Uterus (tissue), 4 donors: Measurements from ENCODE around the gene PBX2. TPM values are rescaled to one million over a fixed set of nuclear protein-coding genes. Genes with fewer than 3 reads are reported as not detected.

ENCODE experiments used
- DNase-seq, 2 donors: peaks; one replicate each; pipeline ENCODE4 v3.0.0-alpha.2; 2019 to 2020
- H3K27ac ChIP-seq, 2 donors: fragments of 200-600 bp; sonication (generic); 1 replicate in 1 of 2; 2 replicates in 1 of 2; pipeline ENCODE4 v1.5.1; 2016 to 2018
- H3K27me3 ChIP-seq, 2 donors: fragments of 200-600 bp; sonication (generic); one replicate each; pipeline ENCODE4 v1.5.1; 2018 to 2019; ENCODE audit warnings: control low read depth in 1 of 2
- H3K36me3 ChIP-seq, 2 donors: fragments of 200-600 bp; sonication (generic); one replicate each; pipeline ENCODE4 v1.5.1; 2019; ENCODE audit warnings: control low read depth in 1 of 2
- H3K4me1 ChIP-seq, 2 donors: fragments of 200-600 bp; sonication (generic); one replicate each; pipeline ENCODE4 v1.5.1; 2018 to 2019; ENCODE audit warnings: control low read depth in 1 of 2
- H3K4me3 ChIP-seq, 2 donors: fragments of 200-600 bp; sonication (generic); 1 replicate in 1 of 2; 2 replicates in 1 of 2; pipeline ENCODE4 v1.5.1; 2018 to 2019; ENCODE audit warnings: mild to moderate bottlenecking in 1 of 2
- H3K9me3 ChIP-seq, 2 donors: fragments of 200-600 bp; sonication (generic); one replicate each; pipeline ENCODE4 v1.5.1; 2019; ENCODE audit warnings: control low read depth in 1 of 2
- POLR2A ChIP-seq, 2 donors: fragments of 450-650 bp; IDR thresholded peaks; one replicate each; pipeline ENCODE4 v1.6.1; 2016; ENCODE audit warnings: antibody characterized with exemption in 2 of 2, mild to moderate bottlenecking in 1 of 2, moderate library complexity in 1 of 2
- intact Hi-C: fragments of 100-400 bp; cut with DNase I; formaldehyde crosslinking; loops from one replicate; pipeline ENCODE4 v1.15.1; 2023; ENCODE audit warnings: low total_unique reads
- total RNA-seq, 4 donors: library from RNA; depleted of rRNA in 3 of 4; stranded (reverse); fragments of >200 nt in 3 of 4; gene quantifications; one replicate each; pipeline versions ENCODE4 v1.1.0 to v1.2.4, GENCODE V29; 2014 to 2023
- TF ChIP-seq, protein P1 (sequence below), 4 experiments: fragments of 200-600 bp in 2 of 4; fragments of 450-650 bp in 2 of 4; sonication (generic) in 2 of 4; IDR thresholded peaks; one replicate each; pipeline ENCODE4 v1.5.1; 2016 to 2019; ENCODE audit warnings: antibody characterized with exemption in 4 of 4, mild to moderate bottlenecking in 2 of 4, moderate library complexity in 1 of 4
- donor health status: DM: yes; HTN: yes; CAD: no.

PBX2 gene
- total RNA-seq, 4 donors from 2014 or later, result 35.1 to 150 (median 57.7) TPM

DNA sequence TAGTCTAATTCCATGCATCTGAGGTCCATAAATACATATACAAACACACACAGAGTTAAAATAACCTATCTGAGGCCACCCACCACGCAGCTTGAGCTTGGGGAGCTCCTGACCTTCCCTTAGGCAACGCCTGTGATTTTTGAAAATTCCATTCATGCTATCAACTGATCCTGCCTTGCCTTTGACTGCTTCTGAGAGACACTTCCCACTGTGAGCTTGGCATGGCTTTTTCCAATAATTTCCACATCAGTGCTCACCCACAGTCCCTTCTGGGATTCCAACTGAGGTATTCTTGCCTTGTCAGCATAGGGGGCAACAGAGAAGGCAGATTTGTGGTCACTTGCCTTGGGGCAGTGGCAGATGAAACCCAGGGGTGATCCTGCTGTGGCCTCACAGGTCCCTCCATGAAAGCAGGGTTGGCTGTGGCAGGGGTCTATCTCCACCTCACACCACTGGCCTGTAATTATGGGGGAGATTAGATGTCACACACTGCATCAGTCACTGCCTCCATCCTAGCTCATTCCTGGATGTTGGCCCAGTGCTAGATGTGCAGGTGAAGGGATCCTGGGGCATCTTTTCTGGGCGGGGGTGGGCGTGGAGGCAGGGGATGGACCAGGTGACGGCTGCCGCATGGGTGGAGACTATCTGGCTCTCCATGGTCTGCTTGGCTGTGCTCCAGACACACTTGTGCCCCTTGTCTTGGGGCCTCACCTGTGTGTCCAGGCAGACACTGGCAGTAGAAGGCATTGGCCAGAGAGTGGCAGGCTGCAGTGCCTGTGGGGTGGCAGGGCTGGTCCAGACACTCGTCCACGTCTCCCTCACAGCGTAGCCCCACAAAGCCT, 13.6 kb upstream of the PBX2 start:
- Histone ChIP-seq H3K27me3 (no peaks in the 10 kb centered on the region), H3K4me1 (no peaks in the 10 kb centered on the region), H3K27ac (no peak overlapping the region), H3K9me3 (no peaks in the 10 kb centered on the region), H3K36me3 (no peaks in the 10 kb centered on the region), H3K4me3 (no peak overlapping the region)
- no peak for TF ChIP-seq POLR2A (IDR thresholded peaks at IDR 0.05)
- TF ChIP-seq, protein P1, sequence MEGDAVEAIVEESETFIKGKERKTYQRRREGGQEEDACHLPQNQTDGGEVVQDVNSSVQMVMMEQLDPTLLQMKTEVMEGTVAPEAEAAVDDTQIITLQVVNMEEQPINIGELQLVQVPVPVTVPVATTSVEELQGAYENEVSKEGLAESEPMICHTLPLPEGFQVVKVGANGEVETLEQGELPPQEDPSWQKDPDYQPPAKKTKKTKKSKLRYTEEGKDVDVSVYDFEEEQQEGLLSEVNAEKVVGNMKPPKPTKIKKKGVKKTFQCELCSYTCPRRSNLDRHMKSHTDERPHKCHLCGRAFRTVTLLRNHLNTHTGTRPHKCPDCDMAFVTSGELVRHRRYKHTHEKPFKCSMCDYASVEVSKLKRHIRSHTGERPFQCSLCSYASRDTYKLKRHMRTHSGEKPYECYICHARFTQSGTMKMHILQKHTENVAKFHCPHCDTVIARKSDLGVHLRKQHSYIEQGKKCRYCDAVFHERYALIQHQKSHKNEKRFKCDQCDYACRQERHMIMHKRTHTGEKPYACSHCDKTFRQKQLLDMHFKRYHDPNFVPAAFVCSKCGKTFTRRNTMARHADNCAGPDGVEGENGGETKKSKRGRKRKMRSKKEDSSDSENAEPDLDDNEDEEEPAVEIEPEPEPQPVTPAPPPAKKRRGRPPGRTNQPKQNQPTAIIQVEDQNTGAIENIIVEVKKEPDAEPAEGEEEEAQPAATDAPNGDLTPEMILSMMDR (IDR thresholded peaks at IDR 0.05), result no peak
- intact Hi-C loops, result no loop called here
- DNase-seq, result no peak

GRCh38 chr6:32202186-32202585, 12.2 kb upstream of the PBX2 start:
- no peak overlapping the region for H3K4me3 ChIP-seq
- no peak for TF ChIP-seq POLR2A (IDR thresholded peaks at IDR 0.05)
- TF ChIP-seq, protein P1 (IDR thresholded peaks at IDR 0.05), result no peak
- H3K27me3 ChIP-seq, result no peaks in the 10 kb centered on the region
- DNase-seq, result no peak
- no peaks in the 10 kb centered on the region for H3K9me3 ChIP-seq
- H3K4me1 ChIP-seq, result peaks cover 2% of the 10 kb centered on the region in 2 donors
- no peaks in the 10 kb centered on the region for H3K36me3 ChIP-seq
- H3K27ac ChIP-seq, result no peak overlapping the region
- intact Hi-C loops, result no loop called here

- Histone ChIP-seq H3K9me3 (no peaks in the 10 kb centered on the region), H3K27me3 (no peaks in the 10 kb centered on the region), H3K4me1 (peaks cover 3 to 7% of the 10 kb centered on the region in 2 donors), H3K27ac (no peak overlapping the region), H3K4me3 (no peak overlapping the region), H3K36me3 (no peaks in the 10 kb centered on the region)
- DNase-seq, result no peak
- intact Hi-C loops, result no loop called here
- TF ChIP-seq, protein P1 (IDR thresholded peaks at IDR 0.05), result no peak
- TF ChIP-seq POLR2A (IDR thresholded peaks at IDR 0.05), result no peak
These were observed 10.9 kb upstream of the PBX2 start for GRCh38 chr6:32200711-32201475.

DNA sequence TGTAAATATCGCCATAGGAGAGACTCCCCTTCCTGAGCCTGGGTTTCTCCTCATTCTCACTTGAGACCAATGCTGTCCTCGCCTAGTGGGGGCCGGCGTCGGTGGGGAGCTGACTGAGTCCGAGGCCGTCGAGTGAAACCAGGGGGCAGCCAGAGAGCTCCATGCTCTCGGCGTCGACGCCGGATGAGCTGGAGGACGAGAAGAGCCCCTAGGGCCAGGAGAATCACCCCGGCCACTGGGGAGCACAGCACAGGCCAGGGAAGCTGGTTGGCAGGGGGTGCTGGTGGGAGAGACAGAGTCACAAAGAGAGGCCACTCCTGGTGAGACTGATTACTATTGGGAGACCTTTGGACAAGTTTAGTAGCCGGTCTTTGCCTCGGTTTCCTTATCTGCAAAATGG, 8.9 kb upstream of the PBX2 start:
- intact Hi-C loops, result no loop called here
- Histone ChIP-seq H3K9me3 (no peaks in the 10 kb centered on the region), H3K4me3 (no peak overlapping the region), H3K36me3 (no peaks in the 10 kb centered on the region), H3K4me1 (peaks cover 3 to 7% of the 10 kb centered on the region in 2 donors), H3K27me3 (no peaks in the 10 kb centered on the region), H3K27ac (no peak overlapping the region)
- no peak for DNase-seq
- no peak for TF ChIP-seq POLR2A (IDR thresholded peaks at IDR 0.05)
- TF ChIP-seq, protein P1 (IDR thresholded peaks at IDR 0.05), result no peak

- DNase-seq, result no peak
- Histone ChIP-seq H3K36me3 (no peaks in the 10 kb centered on the region), H3K27ac (no peak overlapping the region), H3K4me3 (no peak overlapping the region), H3K9me3 (no peaks in the 10 kb centered on the region), H3K27me3 (no peaks in the 10 kb centered on the region), H3K4me1 (peaks cover 3 to 7% of the 10 kb centered on the region in 2 donors)
- no peak for TF ChIP-seq POLR2A (IDR thresholded peaks at IDR 0.05)
- TF ChIP-seq, protein P1 (IDR thresholded peaks at IDR 0.05), result no peak
- intact Hi-C loops, result no loop called here
These were observed 8.3 kb upstream of the PBX2 start for GRCh38 chr6:32198345-32198696.
